ENCODE data around the gene SPDYE6. TPM values are rescaled to one million over a fixed set of nuclear protein-coding genes. Genes with fewer than 3 reads are reported as not detected.
"Not testable (repeated sequence)": the region's sequence is repeated elsewhere in the genome, so short reads cannot be mapped to it uniquely, and the experiment has no call there.

SPDYE6 gene
- total and polyA plus RNA-seq, 4 donors = 0.08 to 0.10 TPM; not detected in 2

GRCh38 chr7:102302025-102302424 lies 54.2 kb downstream of the SPDYE6 start:
- ATAC-seq (ENCODE audit: insufficient read depth, low FRiP score) (no peak), DNase-seq (no peak)
- no peak overlapping the region for H3K27ac ChIP-seq (ENCODE audit: low read depth in 1 of 2, low read length in 1 of 2)
- no peak for TF ChIP-seq CTCF (IDR thresholded peaks at IDR 0.05; ENCODE audit: control extremely low read depth, extremely low read depth)
- H3K36me3 ChIP-seq (ENCODE audit: control insufficient read depth in 4 of 4, insufficient read depth in 4 of 4, low read length in 4 of 4) = no peaks in the 10 kb centered on the region
- peaks cover 0 to 7% (median 2%) of the 10 kb centered on the region in 3 donors for H3K27me3 ChIP-seq (ENCODE audit: control insufficient read depth in 3 of 3, insufficient read depth in 3 of 3, low read length in 2 of 3)
- H3K9ac ChIP-seq (ENCODE audit: insufficient read depth in 1 of 2, low read length in 2 of 2) = no peak overlapping the region
- no peak overlapping the region for H3K4me3 ChIP-seq
- no peaks in the 10 kb centered on the region for H3K9me3 ChIP-seq (ENCODE audit: control insufficient read depth in 4 of 4, insufficient read depth in 3 of 4, low read length in 3 of 4)
- peaks cover 0 to 9% (median 3%) of the 10 kb centered on the region in 5 donors for H3K4me1 ChIP-seq (ENCODE audit: control insufficient read depth in 5 of 5, insufficient read depth in 5 of 5, low read length in 5 of 5)
- 88 to 95% methylated on average over 6 of the region's 6 CpGs for WGBS, 2 donors

GRCh38 chr7:102301367-102301766 lies 54.9 kb downstream of the SPDYE6 start:
- not testable (repeated sequence) for H3K27me3 ChIP-seq (ENCODE audit: control insufficient read depth in 3 of 3, insufficient read depth in 3 of 3, low read length in 2 of 3); H3K9ac ChIP-seq (ENCODE audit: insufficient read depth in 1 of 2, low read length in 2 of 2); H3K27ac ChIP-seq (ENCODE audit: low read depth in 1 of 2, low read length in 1 of 2); H3K9me3 ChIP-seq (ENCODE audit: control insufficient read depth in 4 of 4, insufficient read depth in 3 of 4, low read length in 3 of 4); H3K4me3 ChIP-seq; DNase-seq; H3K36me3 ChIP-seq (ENCODE audit: control insufficient read depth in 4 of 4, insufficient read depth in 4 of 4, low read length in 4 of 4); ATAC-seq (ENCODE audit: insufficient read depth, low FRiP score); H3K4me1 ChIP-seq (ENCODE audit: control insufficient read depth in 5 of 5, insufficient read depth in 5 of 5, low read length in 5 of 5)
- 95 to 96% methylated on average over 14 of the region's 14 CpGs for WGBS, 2 donors

GRCh38 chr7:102300643-102301221 lies 55.5 kb downstream of the SPDYE6 start:
- ATAC-seq (ENCODE audit: insufficient read depth, low FRiP score) (no peak), DNase-seq (peak in 2 of 3 donors; percentile 19 to 51)
- WGBS, 2 donors = 62 to 76% methylated on average over 84 of the region's 84 CpGs
- peaks cover 0 to 7% (median 2%) of the 10 kb centered on the region in 3 donors for H3K27me3 ChIP-seq (ENCODE audit: control insufficient read depth in 3 of 3, insufficient read depth in 3 of 3, low read length in 2 of 3)
- peaks cover 0 to 4% (median 0%) of the 10 kb centered on the region in 5 donors for H3K4me1 ChIP-seq (ENCODE audit: control insufficient read depth in 5 of 5, insufficient read depth in 5 of 5, low read length in 5 of 5)
- H3K9me3 ChIP-seq (ENCODE audit: control insufficient read depth in 4 of 4, insufficient read depth in 3 of 4, low read length in 3 of 4) = no peaks in the 10 kb centered on the region
- TF ChIP-seq CTCF (IDR thresholded peaks at IDR 0.05; ENCODE audit: control extremely low read depth, extremely low read depth) = no peak
- no peak overlapping the region for H3K9ac ChIP-seq (ENCODE audit: insufficient read depth in 1 of 2, low read length in 2 of 2)
- H3K4me3 ChIP-seq = no peak overlapping the region
- H3K27ac ChIP-seq (ENCODE audit: low read depth in 1 of 2, low read length in 1 of 2) = no peak overlapping the region
- no peaks in the 10 kb centered on the region for H3K36me3 ChIP-seq (ENCODE audit: control insufficient read depth in 4 of 4, insufficient read depth in 4 of 4, low read length in 4 of 4)

GRCh38 chr7:102297487-102298218 lies 58.6 kb downstream of the SPDYE6 start:
- Histone ChIP-seq H3K4me3 (no peak overlapping the region), H3K4me1 (ENCODE audit: control insufficient read depth in 5 of 5, insufficient read depth in 5 of 5, low read length in 5 of 5) (no peaks in the 10 kb centered on the region), H3K27ac (ENCODE audit: low read depth in 1 of 2, low read length in 1 of 2) (no peak overlapping the region), H3K9me3 (ENCODE audit: control insufficient read depth in 4 of 4, insufficient read depth in 3 of 4, low read length in 3 of 4) (no peaks in the 10 kb centered on the region), H3K9ac (ENCODE audit: insufficient read depth in 1 of 2, low read length in 2 of 2) (no peak overlapping the region), H3K27me3 (ENCODE audit: control insufficient read depth in 3 of 3, insufficient read depth in 3 of 3, low read length in 2 of 3) (peaks cover 0 to 7% (median 2%) of the 10 kb centered on the region in 3 donors), H3K36me3 (ENCODE audit: control insufficient read depth in 4 of 4, insufficient read depth in 4 of 4, low read length in 4 of 4) (no peaks in the 10 kb centered on the region)
- no peak for TF ChIP-seq CTCF (IDR thresholded peaks at IDR 0.05; ENCODE audit: control extremely low read depth, extremely low read depth)
- 94 to 96% methylated on average over 10 of the region's 10 CpGs for WGBS, 2 donors
- ATAC-seq (ENCODE audit: insufficient read depth, low FRiP score) (no peak), DNase-seq (no peak)

All from lung (tissue), 12 donors.